CMK (cell line): ENCODE data around the gene CALD1.

Experiments used
- DNase-seq: peaks from one replicate; pipeline ENCODE4 v3.0.0-alpha.2; 2010; ENCODE audit warnings: low read depth

The CALD1 gene

DNA sequence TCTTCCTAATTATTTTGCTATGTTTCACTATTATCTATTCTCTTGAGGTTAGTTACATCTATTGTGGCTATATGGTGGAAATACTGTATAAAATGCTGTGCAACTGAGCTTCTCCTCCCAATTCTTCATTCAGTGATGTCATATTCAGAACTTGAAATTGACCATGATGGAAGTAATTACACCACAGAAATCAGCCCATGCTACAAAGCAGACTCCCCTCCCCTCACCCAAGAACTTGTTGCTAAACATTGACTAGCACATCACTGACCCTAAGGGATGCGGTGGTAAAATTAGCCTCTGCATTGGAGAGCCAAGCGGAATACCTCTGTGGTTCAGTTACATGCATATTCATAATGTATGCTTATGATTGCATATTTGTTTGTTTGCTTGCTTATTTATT is 8.8 kb downstream of the CALD1 start:
- DNase-seq = no peak

DNA sequence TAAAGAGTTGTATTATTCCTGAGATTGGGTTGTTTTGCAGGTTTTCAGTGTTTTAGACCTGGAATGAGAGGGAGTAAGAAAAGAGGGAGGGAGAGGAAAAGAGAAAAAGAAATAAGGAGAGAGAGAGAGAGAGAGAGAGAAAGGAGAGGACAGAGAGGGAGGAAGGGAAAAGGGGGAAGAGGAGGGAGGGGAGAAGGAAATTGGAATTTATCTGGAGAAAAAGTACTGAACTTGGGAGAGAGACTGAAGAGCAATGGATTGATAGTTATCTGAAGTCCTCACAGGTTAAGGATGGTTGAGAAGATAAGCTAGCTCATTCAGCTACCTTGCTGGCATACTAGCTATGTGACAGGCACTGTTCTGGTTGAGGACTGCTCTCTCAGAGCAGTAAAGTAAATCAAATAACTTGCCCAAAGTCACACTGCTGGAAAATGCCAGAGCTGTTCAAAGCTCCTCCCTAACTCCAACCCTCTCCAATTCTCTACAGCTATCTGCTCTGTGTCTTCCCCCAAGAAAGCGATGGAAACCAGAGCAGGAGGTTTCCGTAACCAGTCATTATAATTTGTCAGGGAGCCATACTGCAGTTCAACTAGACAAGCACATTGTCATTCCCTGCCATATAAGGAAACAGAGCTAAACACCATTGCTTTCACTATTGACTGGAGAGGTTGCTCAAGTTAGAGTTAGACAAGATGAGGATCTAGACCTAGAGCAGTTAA is 10.7 kb downstream of the CALD1 start:
- no peak for DNase-seq

DNA sequence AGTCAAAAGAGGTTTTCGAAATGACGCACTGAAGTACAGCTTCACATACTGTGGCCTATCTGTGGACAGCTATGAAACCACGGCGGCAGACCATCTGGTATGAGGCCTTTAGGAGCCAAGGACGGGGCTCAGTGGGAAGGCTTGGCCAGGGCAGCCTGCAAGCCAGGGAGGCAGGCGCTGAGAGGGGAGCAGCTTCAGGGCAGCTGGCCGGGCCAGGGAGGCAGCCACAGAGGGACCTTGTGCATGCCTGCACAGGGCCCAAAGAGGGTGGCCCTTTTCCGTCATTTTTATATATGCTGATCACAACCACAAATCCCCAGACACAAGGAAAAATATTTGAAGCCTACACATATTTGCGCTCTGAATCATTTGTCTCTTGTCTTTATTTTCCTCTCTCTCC is 13.5 kb downstream of the CALD1 start:
- no peak for DNase-seq

DNA sequence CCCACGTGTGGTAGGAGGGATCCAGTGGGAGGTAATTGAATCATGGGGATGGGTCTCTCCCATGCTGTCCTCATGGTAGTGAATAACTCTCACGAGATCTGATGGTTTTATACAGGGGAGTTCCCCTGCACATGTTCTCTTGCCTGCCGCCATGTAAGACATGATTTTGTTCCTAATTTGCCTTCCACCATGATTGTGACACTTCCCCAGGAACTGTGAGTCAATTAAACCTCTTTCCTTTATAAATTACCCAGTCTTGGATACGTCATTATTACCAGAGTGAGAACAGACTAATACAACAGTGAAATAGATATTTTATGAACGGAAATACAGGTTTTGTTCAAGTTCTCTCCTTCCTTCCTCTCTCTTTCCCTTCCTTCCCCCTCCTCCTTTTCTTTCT is 15.8 kb downstream of the CALD1 start:
- no peak for DNase-seq

DNA sequence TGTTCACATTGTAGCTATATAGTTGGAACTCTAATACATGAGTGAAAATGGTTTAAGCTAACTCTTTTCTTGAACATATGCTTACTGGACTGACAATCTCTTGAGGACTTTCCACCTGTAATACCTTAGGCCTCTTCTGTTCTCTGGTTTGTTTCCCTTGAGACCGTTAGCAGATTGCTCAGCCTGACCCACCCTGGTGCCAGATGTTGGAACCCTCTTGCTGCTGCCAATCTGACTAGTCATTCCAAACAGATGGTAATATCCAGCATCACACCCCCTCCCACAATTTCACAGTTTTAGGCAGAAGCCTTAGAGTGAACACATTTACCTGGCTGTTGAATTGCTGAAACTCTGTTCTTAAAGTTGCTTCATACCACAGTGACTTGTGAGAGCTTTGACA is 18.7 kb downstream of the CALD1 start:
- DNase-seq = no peak

DNA sequence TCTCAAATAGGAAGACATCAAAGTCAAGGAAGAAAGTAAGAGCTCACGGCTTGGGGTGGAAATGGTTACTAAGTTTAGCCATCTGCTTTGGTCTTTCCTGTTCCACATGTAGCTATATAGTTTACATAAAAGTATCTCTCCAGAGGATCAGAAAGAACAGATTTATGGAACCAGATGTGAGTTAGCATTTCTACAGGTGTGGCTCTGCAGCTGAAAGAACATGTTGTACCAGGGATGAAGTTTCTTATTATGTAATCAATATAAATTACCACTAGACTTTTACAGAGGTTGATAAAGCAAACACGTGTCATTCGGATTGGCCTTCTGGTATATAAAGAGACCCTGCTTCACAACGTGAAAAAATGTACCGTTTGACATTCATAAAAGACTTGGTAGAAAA is 19.9 kb downstream of the CALD1 start:
- no peak for DNase-seq

DNA sequence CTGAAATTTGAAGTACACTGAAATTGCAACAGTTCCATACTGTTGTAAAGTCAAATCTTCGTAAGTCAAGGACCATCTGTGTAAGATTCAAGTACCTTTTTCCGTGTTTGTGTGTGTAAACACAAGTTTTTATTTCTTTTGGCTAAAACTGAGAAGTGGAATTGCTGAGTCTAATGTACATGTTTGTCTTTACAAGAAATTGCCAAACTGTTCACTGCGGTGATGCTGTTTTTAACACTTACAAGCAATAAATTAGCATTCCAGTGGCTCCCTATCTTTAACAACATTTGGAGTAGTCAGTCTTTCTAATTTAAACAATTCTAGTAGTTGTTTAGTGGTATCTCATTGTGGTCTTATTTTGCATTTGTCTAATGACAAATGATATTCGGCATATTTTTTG is 23.3 kb downstream of the CALD1 start:
- no peak for DNase-seq

DNA sequence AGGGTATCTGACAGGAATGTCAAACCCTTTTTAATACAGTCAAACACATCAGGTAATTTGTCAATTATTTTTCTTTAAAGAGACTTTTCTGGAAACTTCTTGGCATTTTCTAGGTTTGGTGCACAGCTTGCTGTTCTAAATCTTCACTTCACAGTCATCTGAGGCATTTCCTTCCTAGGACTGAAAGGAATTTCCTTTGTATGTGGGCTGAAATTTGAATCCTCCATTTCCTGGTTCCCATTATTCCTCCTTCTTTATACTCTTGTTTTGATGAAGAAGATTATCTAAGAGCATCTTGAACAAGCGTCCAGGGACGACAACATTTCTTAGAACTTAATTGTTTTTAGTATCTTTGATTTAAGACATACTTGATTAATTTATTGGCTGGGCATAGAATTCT is 24.9 kb downstream of the CALD1 start:
- DNase-seq = no peak

DNA sequence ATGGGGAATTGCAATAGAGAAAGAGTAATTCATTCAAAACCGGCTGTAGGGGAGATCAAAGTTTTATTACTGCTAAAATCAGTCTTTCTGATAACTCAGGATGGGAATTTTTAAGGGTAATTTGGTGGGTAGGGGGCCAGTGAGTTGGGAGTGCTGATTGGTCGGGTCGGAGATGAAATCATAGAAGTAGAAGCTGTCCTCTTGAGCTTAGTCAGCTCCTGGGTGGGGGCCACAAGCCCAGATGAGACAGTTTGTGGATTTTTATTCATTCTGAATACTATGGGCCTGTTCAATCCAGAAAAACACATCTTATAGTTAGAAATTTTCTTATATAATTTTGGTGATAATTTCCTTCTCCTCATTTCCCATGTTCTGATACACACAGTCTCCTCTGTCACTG is 25.4 kb downstream of the CALD1 start:
- DNase-seq = no peak

DNA sequence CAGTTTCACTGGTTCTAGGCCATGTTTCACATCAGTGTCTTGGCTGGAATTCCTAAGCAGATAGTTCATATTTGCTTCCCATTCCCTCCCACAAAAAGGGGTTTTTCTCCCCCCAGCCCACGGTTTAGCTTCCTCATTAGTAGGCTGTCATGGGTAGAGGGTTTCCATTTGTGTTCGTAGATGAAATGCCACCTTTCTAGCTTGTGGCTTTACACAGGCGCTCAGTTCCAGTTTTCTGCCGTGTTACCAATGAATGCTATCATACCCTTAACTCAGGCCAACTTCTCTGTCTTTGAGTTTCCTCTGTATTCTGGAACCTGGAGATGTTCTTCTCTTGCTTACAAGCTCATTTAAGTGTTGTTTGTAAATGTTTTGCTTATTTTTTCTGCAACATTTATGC is 26.8 kb downstream of the CALD1 start:
- no peak for DNase-seq

DNA sequence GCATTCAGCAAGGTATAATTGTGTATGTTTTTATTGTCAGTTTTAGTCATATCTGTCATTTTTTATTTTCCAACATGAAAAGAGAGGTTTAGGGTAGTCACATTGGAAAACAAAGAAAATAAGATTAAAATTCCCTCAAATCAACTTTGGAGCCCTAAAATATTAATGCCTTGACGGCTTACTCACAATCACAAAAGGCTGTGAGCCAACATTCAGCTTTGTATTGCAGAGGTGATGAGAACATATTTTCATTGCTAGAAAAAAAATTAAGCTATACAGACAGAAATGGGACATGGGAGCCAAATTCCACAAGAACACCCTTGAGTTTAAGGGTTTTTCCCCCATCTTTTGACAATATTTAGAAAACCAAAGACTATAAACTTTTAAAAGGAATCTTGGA is 30.2 kb downstream of the CALD1 start:
- no peak for DNase-seq

DNA sequence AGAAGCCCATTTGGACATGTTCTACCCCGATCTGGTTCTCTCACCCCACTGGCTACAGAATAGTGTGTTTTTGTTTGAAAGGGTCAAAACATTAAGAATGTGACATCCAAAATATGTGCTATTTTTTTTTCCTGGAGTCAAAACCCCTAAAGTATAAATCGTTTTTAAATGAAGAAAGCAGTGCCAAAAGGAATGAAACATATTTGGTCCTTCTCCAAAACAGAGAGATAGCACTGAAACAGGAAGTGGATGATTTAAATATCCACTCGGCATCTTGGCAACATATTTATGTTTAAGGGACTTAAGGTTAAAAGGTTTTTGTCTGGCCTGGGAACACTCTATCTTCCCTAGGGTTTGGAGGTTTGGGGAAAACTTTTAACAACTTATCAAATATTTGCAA is 32.3 kb downstream of the CALD1 start:
- no peak for DNase-seq

DNA sequence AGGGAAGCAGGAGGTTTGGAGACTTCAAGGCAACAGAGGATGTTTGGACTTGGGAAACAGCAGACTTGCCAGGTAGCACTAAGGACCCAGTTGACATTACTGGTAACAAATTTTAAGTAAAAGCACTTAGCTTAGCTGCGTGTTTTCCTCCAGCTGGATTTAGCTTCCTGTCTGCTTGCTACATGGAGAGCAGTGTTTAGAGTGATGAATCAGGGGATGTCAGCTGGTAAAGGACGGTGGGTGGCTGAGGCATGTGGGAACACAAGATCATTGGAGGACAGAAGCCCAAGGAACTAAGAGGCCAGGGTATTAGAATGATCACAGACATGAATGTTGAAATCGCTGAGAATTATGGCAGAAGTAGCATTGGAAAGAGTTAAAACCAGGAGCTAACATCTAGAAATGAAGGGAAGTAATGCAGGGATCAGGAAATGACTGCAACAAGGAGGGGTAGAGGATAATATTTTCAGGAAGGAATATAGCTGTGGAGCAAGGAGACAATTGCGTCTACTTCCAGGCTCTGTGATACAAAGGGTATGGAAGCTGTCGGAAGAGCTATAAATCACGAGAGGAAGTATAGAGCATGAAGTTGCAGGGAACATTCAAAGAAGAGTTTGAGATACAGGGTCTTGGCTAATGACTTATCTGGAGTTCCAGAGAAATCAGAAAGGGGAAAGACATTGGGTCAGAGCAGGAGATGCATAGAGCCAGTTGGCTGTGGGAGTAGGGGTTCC is 34.4 kb downstream of the CALD1 start:
- no peak for DNase-seq

DNA sequence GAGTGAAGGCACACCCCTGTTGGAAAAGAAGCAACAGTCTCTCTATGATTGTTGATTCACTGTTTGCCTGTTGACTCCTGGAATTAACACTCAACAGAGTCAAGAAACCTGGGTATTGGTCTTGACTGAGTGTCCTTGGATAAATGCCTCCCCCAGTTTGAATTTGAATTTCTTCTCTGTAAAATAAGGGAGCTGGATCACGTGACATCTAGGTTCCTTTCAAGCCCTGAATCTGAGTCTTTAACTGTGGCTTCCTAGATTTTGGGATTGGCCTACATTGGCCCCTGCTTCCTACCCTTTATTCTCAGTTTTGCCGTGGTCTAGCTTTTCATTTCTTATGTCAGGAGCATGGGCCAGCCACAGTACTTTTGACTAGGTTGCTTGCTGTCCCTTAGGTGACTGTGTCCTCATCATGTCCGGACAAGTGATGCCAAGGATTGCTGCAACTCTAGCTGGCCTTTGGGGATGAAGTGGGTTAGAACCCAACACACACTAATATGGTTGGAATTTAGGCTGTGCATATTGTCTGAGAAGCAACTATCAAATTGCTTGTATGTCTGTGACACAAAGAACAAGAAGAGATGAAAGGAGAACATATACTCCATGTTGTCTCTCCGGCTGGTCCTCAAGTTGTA is 35.4 kb downstream of the CALD1 start:
- no peak for DNase-seq

DNA sequence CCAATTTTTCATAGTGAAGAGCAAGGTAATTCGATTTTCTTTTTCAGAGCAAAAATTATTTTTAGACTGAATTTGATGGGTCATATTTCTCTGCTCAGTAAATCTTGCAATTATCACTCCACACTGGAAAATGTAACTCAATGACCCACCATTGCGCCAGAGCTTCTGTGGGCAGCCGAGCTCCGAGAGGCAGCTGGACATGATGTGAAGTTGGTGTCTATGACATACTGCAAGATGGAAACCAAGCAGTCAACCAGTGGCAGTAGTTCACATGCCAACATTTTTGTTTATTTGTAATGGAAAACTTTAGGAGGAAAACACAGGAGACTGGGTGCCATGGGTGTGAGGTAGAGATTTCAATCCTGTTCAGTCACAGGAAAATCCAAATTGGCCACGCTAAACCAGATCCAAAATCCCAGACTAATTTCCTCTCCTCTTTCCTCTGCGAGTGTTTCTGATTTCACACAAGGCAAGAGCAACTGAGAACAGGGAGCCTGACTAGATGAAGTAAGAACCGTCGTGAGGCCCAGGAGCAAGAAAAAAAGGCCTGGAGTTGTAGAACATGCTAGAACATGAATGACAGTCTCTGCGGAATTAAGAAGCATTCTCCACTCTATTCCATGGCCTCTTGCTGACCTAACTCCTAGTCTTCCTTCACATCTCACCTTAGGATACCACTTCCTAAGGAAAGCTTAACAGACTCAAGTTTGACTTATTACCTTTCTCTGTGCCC is 39.3 kb downstream of the CALD1 start:
- no peak for DNase-seq

DNA sequence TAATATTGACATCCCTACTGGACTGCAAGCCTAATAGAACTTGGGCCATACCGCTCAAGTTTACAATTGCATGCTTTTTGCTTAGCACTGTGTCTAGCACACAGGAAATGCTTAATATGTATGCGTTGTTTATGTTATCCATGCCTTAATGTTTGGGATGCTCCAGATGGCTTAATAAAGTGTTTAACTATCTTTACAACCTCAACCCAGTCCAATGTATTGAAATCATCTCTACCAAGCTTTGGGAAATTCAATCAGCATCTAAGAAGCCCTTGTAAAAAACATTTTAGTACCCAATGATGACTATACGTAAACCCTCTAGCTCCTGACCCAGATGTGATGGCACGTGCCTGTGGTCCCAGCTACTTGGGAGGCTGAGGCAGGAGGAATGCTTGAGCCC is 40.0 kb downstream of the CALD1 start:
- DNase-seq = no peak

DNA sequence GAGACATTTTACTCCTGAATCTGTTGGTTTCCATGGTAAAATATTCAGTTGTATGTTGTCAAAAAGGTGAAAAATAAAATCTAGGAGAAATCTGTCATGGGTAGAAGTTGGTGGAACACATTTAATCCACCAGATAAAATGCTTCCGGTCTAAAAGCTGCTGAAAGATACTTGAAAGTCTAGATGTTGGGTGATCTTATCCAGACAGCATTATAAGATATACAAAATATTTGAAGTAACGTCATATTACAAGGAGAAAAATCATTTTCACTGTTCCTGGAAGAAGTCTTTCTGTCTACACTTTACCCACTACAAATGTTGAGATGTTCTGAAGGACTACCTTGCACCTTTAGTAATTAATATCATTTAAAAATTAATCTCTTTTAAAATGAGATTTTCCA is 40.9 kb downstream of the CALD1 start:
- no peak for DNase-seq

DNA sequence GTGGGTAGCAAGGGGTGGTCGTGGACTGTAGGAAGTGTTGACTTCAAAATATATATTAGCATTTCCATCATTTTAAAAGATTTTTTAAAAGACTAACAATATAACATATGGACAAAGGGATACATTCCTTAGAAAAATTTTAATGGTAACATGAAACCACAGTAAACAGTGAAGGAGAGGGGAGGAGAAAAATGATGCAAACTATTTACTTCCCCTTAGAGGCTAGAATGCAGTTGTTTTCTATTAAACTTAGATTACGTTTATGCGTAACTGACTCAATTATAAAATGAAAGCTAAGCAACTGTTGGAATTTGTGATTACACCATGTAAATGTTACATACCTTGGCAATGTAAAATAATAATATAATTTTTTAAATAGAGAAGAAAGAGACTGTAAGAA is 41.3 kb downstream of the CALD1 start:
- no peak for DNase-seq

DNA sequence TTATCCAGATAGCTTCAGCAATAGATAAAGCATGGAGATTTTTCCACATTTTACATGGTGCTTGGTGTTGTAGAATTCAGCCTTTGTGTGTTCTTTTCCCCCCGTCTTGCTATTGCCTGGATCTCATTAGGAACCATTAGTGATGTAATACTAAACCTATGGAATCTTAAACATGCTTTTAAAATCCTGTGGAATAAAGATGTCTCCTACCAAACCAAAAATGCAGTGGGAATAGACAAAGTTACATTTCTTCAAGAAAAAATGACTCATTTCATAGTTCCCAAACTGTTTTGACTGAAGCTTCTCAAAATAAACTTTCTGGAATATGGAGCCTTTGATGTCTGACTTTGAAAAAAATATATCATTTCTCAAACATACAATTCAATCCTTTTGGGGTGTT is 44.0 kb downstream of the CALD1 start:
- no peak for DNase-seq

DNA sequence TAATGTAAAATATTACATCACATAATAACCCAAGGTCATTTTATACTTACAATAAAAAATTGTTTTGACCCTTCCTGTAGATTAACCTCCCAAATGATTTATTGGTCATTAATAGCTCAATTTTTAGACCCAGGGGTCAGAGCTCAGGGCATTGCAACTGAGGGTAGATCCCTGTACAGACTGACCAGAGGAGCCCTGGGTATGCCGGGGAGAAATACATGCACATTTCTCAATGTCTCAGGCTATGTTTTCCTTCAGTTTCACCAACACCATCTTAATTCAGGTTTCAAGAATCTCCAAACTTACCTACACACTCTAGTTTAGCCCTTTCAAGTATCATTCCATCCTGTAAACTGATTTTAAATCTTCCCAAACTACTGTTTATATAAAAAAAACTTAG is 46.2 kb downstream of the CALD1 start:
- no peak for DNase-seq

DNA sequence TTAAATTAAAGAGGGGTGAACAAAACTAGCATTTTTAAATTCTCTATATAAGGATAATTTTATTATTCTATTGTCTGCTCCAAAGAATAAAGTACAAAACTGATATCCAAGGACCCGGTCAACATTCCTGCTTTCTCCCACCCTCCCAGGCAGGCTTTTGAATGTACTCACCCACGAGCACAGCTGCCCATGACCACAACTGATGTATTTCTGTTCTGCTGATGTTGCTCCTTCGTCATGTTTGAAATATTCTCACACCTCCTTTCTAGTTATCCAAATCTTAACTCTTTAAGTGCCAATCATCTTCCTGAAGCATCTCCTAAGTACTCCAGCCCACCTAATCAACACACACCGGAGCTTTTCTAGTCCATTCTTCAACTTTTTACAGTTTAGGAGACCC is 46.7 kb downstream of the CALD1 start:
- no peak for DNase-seq

DNA sequence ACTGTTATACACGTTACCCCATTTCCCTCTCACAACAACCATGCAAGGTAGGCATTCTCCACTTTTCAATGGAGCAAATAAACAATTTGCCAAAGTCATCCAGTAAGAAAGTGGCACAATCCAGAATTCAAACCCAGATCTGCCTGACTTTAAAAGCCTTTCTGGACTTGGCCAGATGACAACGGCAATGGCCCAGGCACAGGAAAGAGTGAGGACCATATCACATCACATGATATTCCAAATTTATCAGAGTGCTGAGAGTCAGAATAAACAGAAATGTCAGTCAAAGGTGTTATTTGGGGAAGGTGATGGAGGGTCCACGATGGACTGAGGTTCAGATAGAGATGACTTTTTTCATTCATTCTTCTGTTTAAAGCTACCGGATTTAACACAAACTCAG is 48.0 kb downstream of the CALD1 start:
- no peak for DNase-seq

DNA sequence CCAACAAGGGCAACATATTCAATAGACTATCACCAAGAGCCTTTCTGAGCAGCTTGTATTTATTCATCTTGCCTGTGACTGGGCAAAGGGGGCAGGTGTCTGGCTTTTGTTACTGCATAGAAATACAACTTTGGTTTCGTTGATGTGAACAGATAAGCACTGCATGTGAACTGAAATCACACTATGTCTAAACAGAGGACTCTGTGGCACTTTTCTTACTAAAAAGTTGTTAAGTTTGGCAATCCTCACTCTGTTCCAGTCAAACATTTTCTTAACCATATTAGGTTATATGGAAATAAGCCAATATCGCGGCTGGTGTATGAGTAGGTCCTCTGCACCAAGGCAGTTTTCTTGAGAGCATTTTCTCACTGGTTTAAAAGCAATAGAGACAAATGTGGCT is 48.5 kb downstream of the CALD1 start:
- DNase-seq = no peak
